A549 (cell line): ENCODE measurements around the gene PDSS1. TPM values are rescaled to one million over a fixed set of nuclear protein-coding genes. Genes with fewer than 3 reads are reported as not detected.
A peak's percentile ranks its signal among the peaks of the same experiment; 100 is the strongest.
"Not testable (repeated sequence)": the region's sequence is repeated elsewhere in the genome, so short reads cannot be mapped to it uniquely, and the experiment has no call there.

Experiments
- ATAC-seq, 2 experiments: fragments of 200-7000 bp in 1 of 2; fragments of >200 bp in 1 of 2; cut with Nextera tagmentation in 1 of 2; cut with Tn5 transposase in 1 of 2; 3 replicates each; pipeline versions ENCODE4 v1.8.0 to v1.9.1; 2018 to 2020; ENCODE audit warnings: mild to moderate bottlenecking in 1 of 2, moderate library complexity in 1 of 2
- CTCF ChIA-PET: fragments of 300-600 bp; sonication (Branson Sonifier 250); formaldehyde crosslinking; extraction: SDS; loops from one replicate; lab custom pipeline; 2021; ENCODE audit warnings: antibody characterized with exemption, inconsistent platforms; lab: Yijun Ruan, JAX
- POLR2A ChIA-PET: fragments of 350-600 bp; formaldehyde crosslinking; extraction: SDS; loops from one replicate; lab custom pipeline; 2021; ENCODE audit warnings: antibody characterized with exemption, inconsistent platforms; lab: Yijun Ruan, JAX
- DNase-seq, 2 experiments: peaks; one replicate each; pipeline versions ENCODE4 v3.0.0 to v3.0.0-alpha.2; 2011 to 2016; ENCODE audit warnings: low read depth in 1 of 2, low spot score in 1 of 2
- FAIRE-seq: peaks from 2 replicates; lab custom pipeline; 2011; peaks lifted over from hg19 to GRCh38; lab: Jason Lieb, UNC
- H3K27ac ChIP-seq, 2 experiments: fragments of >200 bp; sonication (Bioruptor Twin); formaldehyde crosslinking; 3 replicates each; pipeline ENCODE4 v1.5.1; 2016 to 2017
- H3K4me1 ChIP-seq: fragments of >200 bp; sonication (Bioruptor Twin); formaldehyde crosslinking; 3 replicates; pipeline ENCODE4 v1.6.1; 2016
- H3K4me2 ChIP-seq: fragments of >200 bp; sonication (Bioruptor Twin); formaldehyde crosslinking; 3 replicates; pipeline ENCODE4 v1.6.1; 2016
- H3K4me3 ChIP-seq: fragments of >200 bp; sonication (Bioruptor Twin); formaldehyde crosslinking; 3 replicates; pipeline ENCODE4 v1.5.1; 2016
- H3K9me3 ChIP-seq: fragments of >200 bp; sonication (Bioruptor Twin); formaldehyde crosslinking; 3 replicates; pipeline ENCODE4 v1.6.1; 2016
- CBX8 ChIP-seq: fragments of 200-600 bp; sonication (generic); IDR thresholded peaks from 2 replicates; pipeline ENCODE4 v1.6.1; 2016
- CEBPB ChIP-seq, 2 experiments: fragments of >200 bp in 1 of 2; sonication (Bioruptor Twin) in 1 of 2; formaldehyde crosslinking in 1 of 2; IDR thresholded peaks; 2 replicates each; pipeline ENCODE4 v1.6.1; 2012 to 2016
- E2F6 ChIP-seq: IDR thresholded peaks from 2 replicates; pipeline ENCODE4 v1.6.1; 2012; ENCODE audit warnings: low read depth, borderline replicate concordance
- EHF ChIP-seq: fragments of 250-450 bp; sonication (Bioruptor Pico); IDR thresholded peaks from 2 replicates; pipeline ENCODE4 v1.5.0; 2020; ENCODE audit warnings: mild to moderate bottlenecking
- FOSL2 ChIP-seq, 2 experiments: fragments of 450-650 bp in 1 of 2; fragments of >200 bp in 1 of 2; sonication (Bioruptor Twin) in 1 of 2; formaldehyde crosslinking; IDR thresholded peaks; 2 replicates each; pipeline versions ENCODE4 v1.5.0 to v1.6.1; 2016 to 2020; ENCODE audit warnings: mild to moderate bottlenecking in 1 of 2, moderate library complexity in 1 of 2
- GATA3 ChIP-seq: IDR thresholded peaks from 2 replicates; pipeline ENCODE4 v1.6.1; 2012; ENCODE audit warnings: borderline replicate concordance
- HDAC2 ChIP-seq: fragments of 200-600 bp; sonication (generic); IDR thresholded peaks from 2 replicates; pipeline ENCODE4 v1.6.1; 2016
- HEYL ChIP-seq: fragments of 250-450 bp; sonication (Bioruptor Pico); IDR thresholded peaks from 2 replicates; pipeline ENCODE4 v1.8.0; 2021; ENCODE audit warnings: mild to moderate bottlenecking, moderate library complexity
- JUN ChIP-seq, 2 experiments: fragments of >200 bp; sonication (Bioruptor Twin); formaldehyde crosslinking; IDR thresholded peaks; 2 replicates in 1 of 2; 3 replicates in 1 of 2; pipeline ENCODE4 v1.6.1; 2016 to 2017
- KDM5A ChIP-seq: fragments of 200-600 bp; sonication (generic); IDR thresholded peaks from 2 replicates; pipeline ENCODE4 v1.6.1; 2016; ENCODE audit warnings: antibody characterized with exemption, mild to moderate bottlenecking
- MAZ ChIP-seq: fragments of 150-350 bp; IDR thresholded peaks from 2 replicates; pipeline ENCODE4 v1.6.1; 2014; ENCODE audit warnings: antibody characterized with exemption, low read depth, low read length, borderline replicate concordance
- NFE2L2 ChIP-seq: fragments of 150-350 bp; conservative IDR thresholded peaks from 2 replicates; pipeline ENCODE4 v1.6.1; 2014; ENCODE audit warnings: low read length
- PHF8 ChIP-seq: fragments of 200-600 bp; sonication (generic); IDR thresholded peaks from 2 replicates; pipeline ENCODE4 v1.6.1; 2016; ENCODE audit warnings: low read depth, mild to moderate bottlenecking, antibody characterized with exemption, moderate library complexity, borderline replicate concordance
- POLR2A ChIP-seq: IDR thresholded peaks from 2 replicates; pipeline ENCODE4 v1.6.1; 2012; ENCODE audit warnings: mild to moderate bottlenecking, low read length
- RNF2 ChIP-seq: fragments of 200-600 bp; sonication (generic); IDR thresholded peaks from 2 replicates; pipeline ENCODE4 v1.6.1; 2016; ENCODE audit warnings: low read depth, mild to moderate bottlenecking, antibody characterized with exemption, moderate library complexity, borderline replicate concordance
- TFCP2L1 ChIP-seq: fragments of 250-450 bp; sonication (Bioruptor Pico); IDR thresholded peaks from 2 replicates; pipeline ENCODE4 v1.5.0; 2021; ENCODE audit warnings: mild to moderate bottlenecking
- WGBS: methylation state at CpG from one replicate; pipeline ENCODE4 v1.1.6; 2017; ENCODE audit errors: missing lambda C conversion rate; 5-methylcytosine and 5-hydroxymethylcytosine counted together
- polyA minus RNA-seq: library from RNA; depleted of rRNA, polyadenylated mRNA; stranded (reverse); fragments of >200 nt; gene quantifications from 2 replicates; pipeline ENCODE4 v1.2.3, GENCODE V29; 2011; rRNA and poly(A)+ RNA removed
- polyA plus RNA-seq, 4 experiments: library from polyadenylated mRNA; depleted of rRNA in 3 of 4; stranded (reverse); fragments of >200 nt; fragmentation: RNase III in 1 of 4; extraction: RNeasy Plus Mini Kit Qiagen cat#74134 plus additional on column Dnase treatment in 1 of 4; gene quantifications; 2 replicates in 3 of 4; 3 replicates in 1 of 4; pipeline ENCODE4 v1.2.3, GENCODE V29; 2011 to 2017
- TF ChIP-seq, protein P1 (sequence below): IDR thresholded peaks from 2 replicates; pipeline ENCODE4 v1.6.1; 2012
- TF ChIP-seq, protein P2 (sequence below): fragments of >200 bp; sonication (Bioruptor Twin); formaldehyde crosslinking; IDR thresholded peaks from 3 replicates; pipeline ENCODE4 v1.6.1; 2016
- TF ChIP-seq, protein P3 (sequence below): fragments of >200 bp; sonication (Bioruptor Twin); formaldehyde crosslinking; IDR thresholded peaks from 3 replicates; pipeline ENCODE4 v1.5.1; 2016

PDSS1 gene
- polyA plus RNA-seq (2011; rRNA removed) (24.2 and 24.8 TPM in 2 replicates), polyA plus RNA-seq (2017; fragmentation: RNase III; extraction: RNeasy Plus Mini Kit Qiagen cat#74134 plus additional on column Dnase treatment) (14.3 to 18.4 TPM (median 14.9 TPM) in 3 replicates), polyA minus RNA-seq (13.4 and 17.9 TPM in 2 replicates)
- 22.4 and 23.0 TPM in 2 replicates for polyA plus RNA-seq (2012; cell fraction: cytosol; rRNA removed)
- polyA plus RNA-seq (2012; cell fraction: nucleus; rRNA removed), result 15.6 and 20.6 TPM in 2 replicates

- H3K4me1 ChIP-seq, result peaks cover 13% of the 10 kb centered on the region
- no peaks in the 10 kb centered on the region for H3K9me3 ChIP-seq
- FAIRE-seq (no peak), DNase-seq (peak; percentile 69 to 73), ATAC-seq (peak; percentile 94 to 96)
- H3K4me2 ChIP-seq, result peak within 1 kb of the TSS; percentile 95
- 0% methylated on average over 20 of the region's 82 CpGs for WGBS
- POLR2A ChIA-PET, result interaction anchor here (0.6 to 1.1 kb wide), 4 partner anchors 11 to 457 kb away, joined by 3 read pairs; partner anchors contain the start of genes ABI1 and YME1L1
- TF ChIP-seq FOSL2 (IDR thresholded peaks at IDR 0.05), result no peak
- no peak for TF ChIP-seq FOSL2 (CRISPR knock-in tag; IDR thresholded peaks at IDR 0.05)
- TF ChIP-seq, protein P1, sequence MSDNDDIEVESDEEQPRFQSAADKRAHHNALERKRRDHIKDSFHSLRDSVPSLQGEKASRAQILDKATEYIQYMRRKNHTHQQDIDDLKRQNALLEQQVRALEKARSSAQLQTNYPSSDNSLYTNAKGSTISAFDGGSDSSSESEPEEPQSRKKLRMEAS, result peak; percentile 32
- peak; percentile 97 for TF ChIP-seq PHF8
- TF ChIP-seq CBX8, result no peak
- no peak for TF ChIP-seq NFE2L2
- peak in 1 of 2 experiments; percentile 84; a peak in 3 of 5 replicates for TF ChIP-seq JUN (IDR thresholded peaks at IDR 0.05)
- TF ChIP-seq TFCP2L1 (CRISPR knock-in tag), result no peak
- TF ChIP-seq CEBPB (IDR thresholded peaks at IDR 0.05), result no peak; a peak in 1 of 4 replicates
- no peak for TF ChIP-seq EHF (CRISPR knock-in tag)
- TF ChIP-seq RNF2, result no peak
- no peak for TF ChIP-seq HDAC2
- no peak for TF ChIP-seq KDM5A
- TF ChIP-seq, protein P2, sequence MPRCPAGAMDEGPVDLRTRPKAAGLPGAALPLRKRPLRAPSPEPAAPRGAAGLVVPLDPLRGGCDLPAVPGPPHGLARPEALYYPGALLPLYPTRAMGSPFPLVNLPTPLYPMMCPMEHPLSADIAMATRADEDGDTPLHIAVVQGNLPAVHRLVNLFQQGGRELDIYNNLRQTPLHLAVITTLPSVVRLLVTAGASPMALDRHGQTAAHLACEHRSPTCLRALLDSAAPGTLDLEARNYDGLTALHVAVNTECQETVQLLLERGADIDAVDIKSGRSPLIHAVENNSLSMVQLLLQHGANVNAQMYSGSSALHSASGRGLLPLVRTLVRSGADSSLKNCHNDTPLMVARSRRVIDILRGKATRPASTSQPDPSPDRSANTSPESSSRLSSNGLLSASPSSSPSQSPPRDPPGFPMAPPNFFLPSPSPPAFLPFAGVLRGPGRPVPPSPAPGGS, result peak; percentile 28; the same call in 1 of the 3 replicates
- TF ChIP-seq HEYL (CRISPR knock-in tag), result no peak
- TF ChIP-seq, protein P3, sequence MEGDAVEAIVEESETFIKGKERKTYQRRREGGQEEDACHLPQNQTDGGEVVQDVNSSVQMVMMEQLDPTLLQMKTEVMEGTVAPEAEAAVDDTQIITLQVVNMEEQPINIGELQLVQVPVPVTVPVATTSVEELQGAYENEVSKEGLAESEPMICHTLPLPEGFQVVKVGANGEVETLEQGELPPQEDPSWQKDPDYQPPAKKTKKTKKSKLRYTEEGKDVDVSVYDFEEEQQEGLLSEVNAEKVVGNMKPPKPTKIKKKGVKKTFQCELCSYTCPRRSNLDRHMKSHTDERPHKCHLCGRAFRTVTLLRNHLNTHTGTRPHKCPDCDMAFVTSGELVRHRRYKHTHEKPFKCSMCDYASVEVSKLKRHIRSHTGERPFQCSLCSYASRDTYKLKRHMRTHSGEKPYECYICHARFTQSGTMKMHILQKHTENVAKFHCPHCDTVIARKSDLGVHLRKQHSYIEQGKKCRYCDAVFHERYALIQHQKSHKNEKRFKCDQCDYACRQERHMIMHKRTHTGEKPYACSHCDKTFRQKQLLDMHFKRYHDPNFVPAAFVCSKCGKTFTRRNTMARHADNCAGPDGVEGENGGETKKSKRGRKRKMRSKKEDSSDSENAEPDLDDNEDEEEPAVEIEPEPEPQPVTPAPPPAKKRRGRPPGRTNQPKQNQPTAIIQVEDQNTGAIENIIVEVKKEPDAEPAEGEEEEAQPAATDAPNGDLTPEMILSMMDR, result no peak
- no peak for TF ChIP-seq GATA3
- peak; percentile 48 for TF ChIP-seq POLR2A
- 0 out of 2 replicates have a peak, but pooled peaks have one; percentile 11 for TF ChIP-seq E2F6
- TF ChIP-seq MAZ, result no peak
- CTCF ChIA-PET, result interaction anchor here (0.6 to 1.6 kb wide), 5 partner anchors 12 to 184 kb away, joined by 3 to 5 read pairs (median 3); no protein-coding TSS in a partner anchor
- peak within 1 kb of the TSS; percentile 96 to 100 for H3K27ac ChIP-seq
- H3K4me3 ChIP-seq, result peak within 1 kb of the TSS; percentile 88
These were observed at the start of gene PDSS1 for GRCh38 chr10:26697163-26697921. Gene PDSS1, plus strand, starts transcription at chr10:26697701. Its CDS starts 11 bp downstream, at chr10:26697712.

GRCh38 chr10:26648245-26648636 is 49.3 kb upstream of the PDSS1 start:
- CTCF ChIA-PET, H3K4me1 ChIP-seq, H3K4me3 ChIP-seq, H3K27ac ChIP-seq, H3K9me3 ChIP-seq, H3K4me2 ChIP-seq, DNase-seq, POLR2A ChIA-PET: not testable (repeated sequence)
- ATAC-seq, result 0 out of 6 replicates have a peak, but pooled peaks of 1 of the 2 experiments have one; percentile 50
- WGBS, result 41% methylated on average over 3 of the region's 3 CpGs
- peak; percentile 43 for FAIRE-seq
